Natural killer cell (primary cell): Measurements from ENCODE around the gene KCNH1. TPM values are rescaled to one million over a fixed set of nuclear protein-coding genes. Genes with fewer than 3 reads are reported as not detected.

Experiments
- ATAC-seq, 3 donors: fragments of 150-1000 bp in 2 of 3; fragments of 200-7000 bp in 1 of 3; cut with Tn5 transposase; 1 replicate in 1 of 3; 2 replicates in 2 of 3; pipeline ENCODE4 v1.10.0; 2021; ENCODE audit warnings: mild to moderate bottlenecking in 2 of 3, moderate library complexity in 2 of 3
- DNase-seq, 2 donors: peaks; one replicate each; pipeline versions ENCODE4 v3.0.0 to v3.0.0-alpha.2; 2013 to 2021; ENCODE audit warnings: mixed read lengths in 1 of 2
- H3K27ac ChIP-seq: one replicate; pipeline ENCODE4 v1.5.1; 2013; ENCODE audit warnings: mild to moderate bottlenecking, low read length
- H3K27me3 ChIP-seq: one replicate; pipeline ENCODE4 v1.6.1; 2013; ENCODE audit warnings: low read length; ENCODE audit not compliant: control insufficient read depth, insufficient read depth
- H3K36me3 ChIP-seq: one replicate; pipeline ENCODE4 v1.6.1; 2013; ENCODE audit warnings: low read length; ENCODE audit not compliant: control insufficient read depth, insufficient read depth
- H3K4me1 ChIP-seq: one replicate; pipeline ENCODE4 v1.6.1; 2013; ENCODE audit warnings: low read length; ENCODE audit not compliant: control insufficient read depth, insufficient read depth
- H3K4me3 ChIP-seq: one replicate; pipeline ENCODE4 v1.5.1; 2013; ENCODE audit warnings: low read length
- H3K9me3 ChIP-seq: one replicate; pipeline ENCODE4 v1.6.1; 2013; ENCODE audit warnings: low read length; ENCODE audit not compliant: control insufficient read depth, insufficient read depth
- H3K27ac Mint-ChIP-seq, 2 donors: one replicate each; pipeline ENCODE4 v1.8.0; 2022; ENCODE audit warnings: mild to moderate bottlenecking in 2 of 2, mixed read lengths in 2 of 2, moderate library complexity in 1 of 2
- H3K27me3 Mint-ChIP-seq, 2 donors: one replicate each; pipeline ENCODE4 v1.8.0; 2022; ENCODE audit warnings: low read depth in 2 of 2, mixed read lengths in 2 of 2
- H3K36me3 Mint-ChIP-seq: one replicate; pipeline ENCODE4 v1.8.0; 2022; ENCODE audit warnings: mixed read lengths
- H3K4me1 Mint-ChIP-seq, 2 donors: one replicate each; pipeline ENCODE4 v1.8.0; 2022; ENCODE audit warnings: mixed read lengths in 2 of 2
- H3K4me3 Mint-ChIP-seq: one replicate; pipeline ENCODE4 v1.8.0; 2022; ENCODE audit warnings: mild to moderate bottlenecking, moderate library complexity, mixed read lengths
- H3K9me3 Mint-ChIP-seq, 2 donors: one replicate each; pipeline ENCODE4 v1.8.0; 2022; ENCODE audit warnings: mixed read lengths in 2 of 2
- CTCF ChIP-seq: fragments of 200-600 bp; IDR thresholded peaks from one replicate; pipeline ENCODE4 v1.8.0; 2022; ENCODE audit warnings: antibody characterized with exemption
- whole genome bisulfite sequencing: methylation state at CpG from one replicate; pipeline ENCODE4 v1.1.7; 2013; ENCODE audit warnings: missing lambda C conversion rate; ENCODE audit not compliant: insufficient coverage; 5-methylcytosine and 5-hydroxymethylcytosine counted together
- intact Hi-C: fragments of 100-400 bp; cut with micrococcal nuclease; formaldehyde crosslinking; loops from one replicate; pipeline ENCODE4 v1.14.2; 2022
- total RNA-seq, 4 donors: library from RNA; stranded (reverse); fragments of 120-200 nt in 1 of 4; gene quantifications; one replicate each; pipeline versions ENCODE4 v1.2.3 to v1.2.4, GENCODE V29; 2013 to 2022

Gene KCNH1
- total RNA-seq, 3 donors from 2014 or later (not counting 1 experiment from before 2014, with no cell fraction given) = not detected

GRCh38 chr1:210910020-210910575 lies 223.8 kb downstream of the KCNH1 start:
- H3K27me3 Mint-ChIP-seq = peaks cover 15 to 38% of the 10 kb centered on the region in 2 donors
- H3K27ac Mint-ChIP-seq = no peak overlapping the region
- Histone ChIP-seq H3K27ac (no peak overlapping the region), H3K4me1 (no peaks in the 10 kb centered on the region), H3K4me3 (no peak overlapping the region), H3K27me3 (peaks cover 2% of the 10 kb centered on the region), H3K36me3 (no peaks in the 10 kb centered on the region), H3K9me3 (no peaks in the 10 kb centered on the region)
- no peak for TF ChIP-seq CTCF
- H3K4me1 Mint-ChIP-seq = no peaks in the 10 kb centered on the region
- ATAC-seq (no peak), DNase-seq (no peak)
- intact Hi-C loops = no loop called here
- no peaks in the 10 kb centered on the region for H3K36me3 Mint-ChIP-seq
- no peak overlapping the region for H3K4me3 Mint-ChIP-seq
- WGBS = 78% methylated on average over 2 of the region's 2 CpGs
- no peaks in the 10 kb centered on the region for H3K9me3 Mint-ChIP-seq

GRCh38 chr1:210908791-210909190 lies 225.2 kb downstream of the KCNH1 start:
- Mint-ChIP-seq H3K4me1 (no peaks in the 10 kb centered on the region), H3K27ac (no peak overlapping the region), H3K4me3 (no peak overlapping the region), H3K9me3 (no peaks in the 10 kb centered on the region), H3K36me3 (no peaks in the 10 kb centered on the region), H3K27me3 (peaks cover 15 to 38% of the 10 kb centered on the region in 2 donors)
- no peaks in the 10 kb centered on the region for H3K9me3 ChIP-seq
- intact Hi-C loops = no loop called here
- no peak overlapping the region for H3K27ac ChIP-seq
- no peaks in the 10 kb centered on the region for H3K36me3 ChIP-seq
- no peak for DNase-seq
- 65% methylated on average over 2 of the region's 3 CpGs for WGBS
- TF ChIP-seq CTCF = no peak
- peaks cover 2% of the 10 kb centered on the region for H3K27me3 ChIP-seq
- no peaks in the 10 kb centered on the region for H3K4me1 ChIP-seq
- no peak for ATAC-seq
- H3K4me3 ChIP-seq = no peak overlapping the region

- Mint-ChIP-seq H3K27ac (no peak overlapping the region), H3K36me3 (no peaks in the 10 kb centered on the region), H3K4me1 (no peaks in the 10 kb centered on the region), H3K9me3 (no peaks in the 10 kb centered on the region), H3K27me3 (peaks cover 15 to 38% of the 10 kb centered on the region in 2 donors), H3K4me3 (no peak overlapping the region)
- Histone ChIP-seq H3K4me1 (no peaks in the 10 kb centered on the region), H3K27me3 (peaks cover 2% of the 10 kb centered on the region), H3K36me3 (no peaks in the 10 kb centered on the region), H3K4me3 (no peak overlapping the region), H3K27ac (no peak overlapping the region), H3K9me3 (no peaks in the 10 kb centered on the region)
- ATAC-seq (no peak), DNase-seq (no peak)
- intact Hi-C loops = no loop called here
- 50% methylated on average over 5 of the region's 5 CpGs for WGBS
- no peak for TF ChIP-seq CTCF
These were observed 225.7 kb downstream of the KCNH1 start for GRCh38 chr1:210908257-210908656.

GRCh38 chr1:210907251-210907805 lies 226.6 kb downstream of the KCNH1 start:
- TF ChIP-seq CTCF = no peak
- 96% methylated on average over 1 of the region's 1 CpG for WGBS
- no peak overlapping the region for H3K27ac Mint-ChIP-seq
- intact Hi-C loops = no loop called here
- no peaks in the 10 kb centered on the region for H3K4me1 ChIP-seq
- H3K4me3 ChIP-seq = no peak overlapping the region
- no peak for ATAC-seq
- no peak for DNase-seq
- peaks cover 2% of the 10 kb centered on the region for H3K27me3 ChIP-seq
- H3K9me3 ChIP-seq = no peaks in the 10 kb centered on the region
- no peaks in the 10 kb centered on the region for H3K36me3 ChIP-seq
- peaks cover 18 to 36% of the 10 kb centered on the region in 2 donors for H3K27me3 Mint-ChIP-seq
- H3K27ac ChIP-seq = no peak overlapping the region
- no peak overlapping the region for H3K4me3 Mint-ChIP-seq
- no peaks in the 10 kb centered on the region for H3K36me3 Mint-ChIP-seq
- H3K4me1 Mint-ChIP-seq = no peaks in the 10 kb centered on the region
- no peaks in the 10 kb centered on the region for H3K9me3 Mint-ChIP-seq
